ENCODE results near the gene EML1.
A peak's percentile ranks its signal among the peaks of the same experiment; 100 is the strongest.
"Not testable (repeated sequence)": the region's sequence is repeated elsewhere in the genome, so short reads cannot be mapped to it uniquely, and the experiment has no call there.

The EML1 gene

GRCh38 chr14:99937475-99938244 lies 144.4 kb downstream of the EML1 start:
- DNase-seq (ENCODE audit: low read depth, low spot score): no peak

- no peak for DNase-seq (ENCODE audit: low read depth, low spot score)
These were observed 145.2 kb downstream of the EML1 start for GRCh38 chr14:99938376-99938775.

- no peak for DNase-seq (ENCODE audit: low read depth, low spot score)
These were observed 145.7 kb downstream of the EML1 start for GRCh38 chr14:99938896-99939295.

- DNase-seq (ENCODE audit: low read depth, low spot score): no peak
These were observed 146.2 kb downstream of the EML1 start for GRCh38 chr14:99939421-99939820.

- DNase-seq (ENCODE audit: low read depth, low spot score): no peak
These were observed 146.9 kb downstream of the EML1 start for GRCh38 chr14:99940064-99940463.

- no peak for DNase-seq (ENCODE audit: low read depth, low spot score)
These were observed 148.0 kb downstream of the EML1 start for GRCh38 chr14:99941211-99941610.

- DNase-seq (ENCODE audit: low read depth, low spot score): no peak
These were observed 150.4 kb downstream of the EML1 start for GRCh38 chr14:99943620-99944019.

- DNase-seq (ENCODE audit: low read depth, low spot score): no peak
These were observed 151.0 kb downstream of the EML1 start for GRCh38 chr14:99944241-99944651.

GRCh38 chr14:99945732-99946651 lies 152.8 kb downstream of the EML1 start:
- DNase-seq (ENCODE audit: low read depth, low spot score): no peak

GRCh38 chr14:99946652-99947489 lies 153.7 kb downstream of the EML1 start:
- DNase-seq (ENCODE audit: low read depth, low spot score): no peak

GRCh38 chr14:99947695-99948094 lies 154.5 kb downstream of the EML1 start:
- DNase-seq (ENCODE audit: low read depth, low spot score): no peak

GRCh38 chr14:99949011-99949732 lies 156.0 kb downstream of the EML1 start:
- not testable (repeated sequence) for DNase-seq (ENCODE audit: low read depth, low spot score)

- no peak for DNase-seq (ENCODE audit: low read depth, low spot score)
These were observed 157.0 kb downstream of the EML1 start for GRCh38 chr14:99950181-99950580.

- DNase-seq (ENCODE audit: low read depth, low spot score): no peak
These were observed 157.9 kb downstream of the EML1 start for GRCh38 chr14:99951085-99951484.

GRCh38 chr14:99952039-99952438 lies 158.8 kb downstream of the EML1 start:
- DNase-seq (ENCODE audit: low read depth, low spot score): no peak

- no peak for DNase-seq (ENCODE audit: low read depth, low spot score)
These were observed 159.2 kb downstream of the EML1 start for GRCh38 chr14:99952453-99952852.

GRCh38 chr14:99955826-99956455 lies 162.7 kb downstream of the EML1 start:
- DNase-seq (ENCODE audit: low read depth, low spot score): no peak

GRCh38 chr14:99958380-99958779 lies 165.2 kb downstream of the EML1 start:
- DNase-seq (ENCODE audit: low read depth, low spot score): no peak

GRCh38 chr14:99961826-99962518 lies 168.8 kb downstream of the EML1 start:
- peak; percentile 60 for DNase-seq (ENCODE audit: low read depth, low spot score)

- DNase-seq (ENCODE audit: low read depth, low spot score): no peak
These were observed 171.8 kb downstream of the EML1 start for GRCh38 chr14:99964979-99965378.

Measured in iPS DF 19.7 (cell line).